Measurements from ENCODE around the gene EPB41L2.
A peak's percentile ranks its signal among the peaks of the same experiment; 100 is the strongest.

EPB41L2 gene

DNA sequence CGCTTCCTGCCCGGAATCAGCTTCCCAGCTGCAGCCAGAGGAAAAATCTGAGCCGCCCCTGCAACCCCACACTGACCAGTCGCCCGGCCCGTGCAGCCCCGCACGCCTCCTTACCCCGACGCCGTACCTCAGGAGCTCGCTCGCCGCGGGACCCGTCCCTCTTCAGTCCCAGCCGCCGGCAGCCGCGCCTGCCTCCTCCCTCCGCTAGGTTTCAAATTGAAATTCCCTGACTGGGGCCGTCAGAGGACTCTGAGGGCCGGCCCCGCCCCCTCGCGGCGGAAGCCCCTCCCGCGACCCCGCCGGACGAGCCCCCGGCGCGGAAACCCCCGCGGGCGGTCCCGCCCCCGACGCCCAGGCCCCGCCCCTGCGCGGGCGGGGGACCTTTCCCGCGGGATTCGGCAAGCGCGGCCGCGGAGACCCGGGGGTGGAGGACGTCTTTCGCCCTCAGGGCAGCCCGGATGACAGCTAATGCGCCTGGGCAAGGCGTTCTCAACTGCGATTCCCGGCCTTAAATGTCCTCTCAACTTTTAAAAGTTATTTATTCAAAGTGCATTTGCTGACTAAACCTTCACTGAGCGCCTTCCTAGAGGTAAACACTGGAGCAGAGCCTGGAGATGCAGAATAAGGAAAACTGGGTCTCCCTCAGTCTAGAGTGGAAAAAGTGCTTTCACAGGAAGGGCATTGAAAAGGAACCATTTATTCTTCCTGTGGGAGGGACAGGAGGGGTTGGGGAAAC lies at the start of gene EPB41L2:
Gene EPB41L2, minus strand, starts transcription at position 218 of the 736 bp plus-strand sequence. CDS start 106,760 bp downstream, outside the sequence.
- H3K4me3 ChIP-seq (ENCODE audit: low read depth, low read length), result peak within 1 kb of the TSS; percentile 79
- TF ChIP-seq, protein P1, sequence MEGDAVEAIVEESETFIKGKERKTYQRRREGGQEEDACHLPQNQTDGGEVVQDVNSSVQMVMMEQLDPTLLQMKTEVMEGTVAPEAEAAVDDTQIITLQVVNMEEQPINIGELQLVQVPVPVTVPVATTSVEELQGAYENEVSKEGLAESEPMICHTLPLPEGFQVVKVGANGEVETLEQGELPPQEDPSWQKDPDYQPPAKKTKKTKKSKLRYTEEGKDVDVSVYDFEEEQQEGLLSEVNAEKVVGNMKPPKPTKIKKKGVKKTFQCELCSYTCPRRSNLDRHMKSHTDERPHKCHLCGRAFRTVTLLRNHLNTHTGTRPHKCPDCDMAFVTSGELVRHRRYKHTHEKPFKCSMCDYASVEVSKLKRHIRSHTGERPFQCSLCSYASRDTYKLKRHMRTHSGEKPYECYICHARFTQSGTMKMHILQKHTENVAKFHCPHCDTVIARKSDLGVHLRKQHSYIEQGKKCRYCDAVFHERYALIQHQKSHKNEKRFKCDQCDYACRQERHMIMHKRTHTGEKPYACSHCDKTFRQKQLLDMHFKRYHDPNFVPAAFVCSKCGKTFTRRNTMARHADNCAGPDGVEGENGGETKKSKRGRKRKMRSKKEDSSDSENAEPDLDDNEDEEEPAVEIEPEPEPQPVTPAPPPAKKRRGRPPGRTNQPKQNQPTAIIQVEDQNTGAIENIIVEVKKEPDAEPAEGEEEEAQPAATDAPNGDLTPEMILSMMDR (IDR thresholded peaks at IDR 0.05; ENCODE audit: borderline replicate concordance, insufficient read depth, low read depth, low read length), result no peak

DNA sequence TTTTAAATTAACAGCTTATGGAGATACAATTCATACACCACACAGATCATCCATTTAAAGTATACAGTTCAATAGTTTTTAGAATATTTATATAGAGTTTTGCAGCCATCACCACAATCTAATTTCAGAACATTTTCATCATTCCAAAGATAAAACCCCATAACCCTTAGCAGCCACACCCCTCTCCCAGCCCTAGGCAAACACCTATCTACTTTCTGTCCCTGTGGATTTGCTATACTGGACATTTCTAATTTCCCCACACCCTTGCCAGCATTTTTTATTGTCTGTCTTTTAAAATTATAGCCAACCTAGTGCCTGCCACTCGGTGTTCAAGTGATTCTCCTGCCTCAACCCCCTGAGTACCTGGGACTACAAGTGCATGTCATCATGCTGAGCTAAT lies 49.2 kb upstream of the EPB41L2 start:
- no peak overlapping the region for H3K4me3 ChIP-seq (ENCODE audit: low read depth, low read length)
- TF ChIP-seq, protein P1 (IDR thresholded peaks at IDR 0.05; ENCODE audit: borderline replicate concordance, insufficient read depth, low read depth, low read length), result no peak

DNA sequence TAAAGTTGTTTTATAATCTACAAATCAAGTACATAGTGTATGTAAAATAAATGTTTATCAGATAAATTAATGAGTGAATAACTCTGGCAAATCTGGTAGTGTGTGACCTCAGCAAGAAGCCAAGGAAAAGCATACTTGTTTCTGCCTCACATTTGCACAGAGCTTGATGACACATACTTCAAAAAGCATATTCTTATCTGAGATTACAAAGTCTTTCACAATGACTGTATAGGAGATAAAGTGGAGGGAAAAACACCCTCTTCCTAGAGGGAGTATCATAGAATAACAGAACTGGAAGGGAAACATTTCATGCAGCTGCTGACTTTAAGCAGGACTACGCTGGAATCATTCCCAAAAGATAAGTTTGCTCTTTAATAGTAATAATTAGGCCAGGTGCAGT lies 44.1 kb upstream of the EPB41L2 start:
- TF ChIP-seq, protein P1 (IDR thresholded peaks at IDR 0.05; ENCODE audit: borderline replicate concordance, insufficient read depth, low read depth, low read length), result no peak
- no peak overlapping the region for H3K4me3 ChIP-seq (ENCODE audit: low read depth, low read length)

GRCh38 chr6:131103901-131104300 lies 40.9 kb upstream of the EPB41L2 start:
- no peak overlapping the region for H3K4me3 ChIP-seq (ENCODE audit: low read depth, low read length)
- TF ChIP-seq, protein P1 (IDR thresholded peaks at IDR 0.05; ENCODE audit: borderline replicate concordance, insufficient read depth, low read depth, low read length), result no peak

- no peak overlapping the region for H3K4me3 ChIP-seq (ENCODE audit: low read depth, low read length)
- TF ChIP-seq, protein P1 (IDR thresholded peaks at IDR 0.05; ENCODE audit: borderline replicate concordance, insufficient read depth, low read depth, low read length), result no peak
Observed at GRCh38 chr6:131103296-131103695, 40.3 kb upstream of the EPB41L2 start.

DNA sequence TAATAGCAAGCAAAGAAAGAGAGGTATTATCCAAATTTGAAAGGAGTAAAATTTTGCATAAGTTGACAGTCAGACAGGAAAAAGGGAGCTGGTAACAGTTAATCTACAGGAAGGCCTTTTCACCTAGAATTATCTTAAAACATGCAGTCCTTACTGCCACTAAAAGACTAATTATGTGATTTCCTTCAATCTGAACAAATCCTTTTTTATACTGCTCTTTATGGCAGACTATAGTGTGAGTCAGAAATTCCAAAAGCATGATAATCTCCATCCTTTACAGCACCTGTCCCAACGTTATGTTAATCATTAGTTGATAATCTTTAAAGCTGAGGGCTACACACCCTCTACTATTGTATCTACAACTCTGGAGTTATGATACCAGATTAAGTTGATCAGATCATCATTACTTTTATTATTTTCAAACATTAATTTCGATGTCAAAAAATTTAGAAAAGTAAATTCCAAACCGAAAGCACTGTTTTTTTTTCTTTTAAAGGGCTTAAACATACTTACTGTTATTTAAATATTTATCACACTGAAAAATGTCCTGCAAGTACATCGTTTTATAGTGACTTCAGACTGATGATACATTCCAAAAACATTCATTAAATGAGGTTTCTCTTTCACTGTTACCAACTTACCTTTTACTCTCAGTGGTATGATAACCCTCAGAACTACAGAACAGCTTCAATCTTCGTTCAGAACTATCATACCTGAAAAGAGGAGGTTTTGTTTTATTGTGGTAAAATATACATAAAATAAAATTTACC lies 39.1 kb upstream of the EPB41L2 start:
- H3K4me3 ChIP-seq (ENCODE audit: low read depth, low read length), result no peak overlapping the region
- TF ChIP-seq, protein P1 (IDR thresholded peaks at IDR 0.05; ENCODE audit: borderline replicate concordance, insufficient read depth, low read depth, low read length), result no peak

Measured in GM12875 (cell line).